RWPE1 (cell line): ENCODE results near the gene DYNAP.

Experiments used
- CTCF ChIA-PET: fragments of 350-600 bp; sonication (Branson Sonifier 250); formaldehyde crosslinking; extraction: SDS; loops from one replicate; lab custom pipeline; 2021; lab: Yijun Ruan, JAX
- POLR2A ChIA-PET: fragments of 400-600 bp; formaldehyde crosslinking; extraction: SDS; loops from one replicate; lab custom pipeline; 2020; ENCODE audit warnings: antibody characterized with exemption; ENCODE audit not compliant: low non-redundant PET; lab: Yijun Ruan, JAX
- DNase-seq: peaks from one replicate; pipeline ENCODE4 v3.0.0; 2012; ENCODE audit warnings: low spot score
- H3K27ac ChIP-seq: fragments of 450-650 bp; 2 replicates; pipeline ENCODE4 v1.5.1; 2017
- CTCF ChIP-seq: fragments of 450-650 bp; conservative IDR thresholded peaks from 2 replicates; pipeline ENCODE4 v1.5.1; 2017; ENCODE audit warnings: low read depth, mild to moderate bottlenecking

Gene DYNAP

GRCh38 chr18:54561706-54562267 is 29.3 kb upstream of the DYNAP start:
- no peak for TF ChIP-seq CTCF

GRCh38 chr18:54580202-54580729 is 10.8 kb upstream of the DYNAP start:
- POLR2A ChIA-PET, result no interaction called here
- TF ChIP-seq CTCF, result no peak
- no peak overlapping the region for H3K27ac ChIP-seq
- CTCF ChIA-PET, result no interaction called here
- DNase-seq, result no peak

More at GRCh38 chr18:54561706-54562267, 29.3 kb upstream of the DYNAP start:
- ChIA-PET POLR2A (no interaction called here), CTCF (no interaction called here)
- no peak overlapping the region for H3K27ac ChIP-seq
- DNase-seq, result no peak

DNA sequence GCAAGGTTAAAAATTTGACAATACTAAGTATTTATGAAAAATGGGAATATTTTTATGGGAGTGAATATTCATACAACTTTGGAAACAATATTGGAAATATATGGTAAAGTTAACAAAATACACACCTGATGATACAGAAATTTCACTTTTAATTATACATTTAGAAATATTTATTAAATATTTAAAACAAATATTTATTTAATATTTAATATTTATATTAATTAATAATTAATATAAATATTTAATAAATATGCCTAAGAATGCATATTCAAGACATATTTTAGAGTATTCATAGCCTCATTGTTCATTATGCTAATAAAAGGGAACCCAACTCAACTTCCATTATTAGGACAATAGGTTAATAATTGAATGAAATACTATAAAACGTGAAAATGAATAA is 7.0 kb upstream of the DYNAP start:
- ChIA-PET POLR2A (no interaction called here), CTCF (no interaction called here)
- no peak overlapping the region for H3K27ac ChIP-seq
- TF ChIP-seq CTCF, result no peak
- DNase-seq, result no peak

- ChIA-PET CTCF (no interaction called here), POLR2A (no interaction called here)
- TF ChIP-seq CTCF, result no peak
- no peak overlapping the region for H3K27ac ChIP-seq
- no peak for DNase-seq
These were observed 5.3 kb upstream of the DYNAP start for GRCh38 chr18:54585743-54586142.

DNA sequence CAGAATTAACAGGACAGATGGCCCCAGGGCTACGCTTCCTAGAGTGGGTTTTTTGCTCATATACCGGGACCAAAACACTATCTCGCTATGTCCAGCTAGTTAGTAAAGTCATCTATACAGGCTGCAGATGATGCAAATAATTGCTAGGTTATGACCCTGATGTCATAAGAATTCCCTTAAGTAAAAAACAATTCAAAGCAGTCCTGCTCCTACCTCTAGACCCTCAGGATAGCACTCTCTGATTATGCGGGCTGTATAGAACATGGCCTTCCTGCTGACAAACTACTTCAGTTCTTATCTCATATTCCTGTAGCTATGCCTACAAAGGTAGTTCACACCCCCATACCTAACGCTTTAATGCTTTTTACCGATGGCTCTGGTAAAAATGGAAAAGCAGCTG is 13.2 kb downstream of the DYNAP start:
- DNase-seq, result no peak
- ChIA-PET CTCF (no interaction called here), POLR2A (no interaction called here)
- no peak for TF ChIP-seq CTCF
- no peak overlapping the region for H3K27ac ChIP-seq

DNA sequence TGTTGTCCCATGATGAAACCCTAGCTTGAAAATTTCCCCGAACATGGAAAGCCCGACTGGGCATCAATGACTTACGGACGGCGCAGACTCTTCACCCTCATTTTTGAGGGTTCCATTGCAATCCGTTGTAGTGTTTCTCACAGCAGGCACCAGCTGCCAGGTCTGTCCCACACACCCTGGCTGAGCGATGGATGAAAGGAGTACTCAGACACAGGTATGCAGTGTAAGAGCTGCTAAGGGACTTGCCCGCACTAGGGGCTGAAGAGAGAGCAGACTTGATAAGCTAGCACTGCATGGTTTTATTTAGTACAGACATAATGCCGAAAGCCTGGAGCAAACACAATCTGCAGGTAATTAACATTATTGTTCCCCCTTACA is 15.8 kb downstream of the DYNAP start:
- H3K27ac ChIP-seq, result no peak overlapping the region
- POLR2A ChIA-PET, result no interaction called here

More for the DNA sequence above, 15.8 kb downstream of the DYNAP start:
- no peak for DNase-seq
- CTCF ChIA-PET, result no interaction called here
- no peak for TF ChIP-seq CTCF
